MM.1S (cell line): ENCODE data around the gene ARHGEF37.

Experiments used
- EZH2 ChIP-seq: fragments of 300-600 bp; sonication (generic); optimal IDR thresholded peaks from 2 replicates; pipeline ENCODE3; 2017; ENCODE audit warnings: low read depth, mild to moderate bottlenecking, antibody characterized with exemption, low read length, mixed read lengths
- EZH2phosphoT487 ChIP-seq: fragments of 300-600 bp; sonication (generic); IDR thresholded peaks from 2 replicates; pipeline ENCODE4 v1.6.1; 2018; ENCODE audit warnings: antibody characterized with exemption, low read length
- TF ChIP-seq, protein P1 (sequence below): fragments of 300-600 bp; sonication (generic); IDR thresholded peaks from 2 replicates; pipeline ENCODE4 v1.5.1; 2016; ENCODE audit warnings: antibody characterized with exemption, low read length, mixed read lengths

- TF ChIP-seq, protein P1, sequence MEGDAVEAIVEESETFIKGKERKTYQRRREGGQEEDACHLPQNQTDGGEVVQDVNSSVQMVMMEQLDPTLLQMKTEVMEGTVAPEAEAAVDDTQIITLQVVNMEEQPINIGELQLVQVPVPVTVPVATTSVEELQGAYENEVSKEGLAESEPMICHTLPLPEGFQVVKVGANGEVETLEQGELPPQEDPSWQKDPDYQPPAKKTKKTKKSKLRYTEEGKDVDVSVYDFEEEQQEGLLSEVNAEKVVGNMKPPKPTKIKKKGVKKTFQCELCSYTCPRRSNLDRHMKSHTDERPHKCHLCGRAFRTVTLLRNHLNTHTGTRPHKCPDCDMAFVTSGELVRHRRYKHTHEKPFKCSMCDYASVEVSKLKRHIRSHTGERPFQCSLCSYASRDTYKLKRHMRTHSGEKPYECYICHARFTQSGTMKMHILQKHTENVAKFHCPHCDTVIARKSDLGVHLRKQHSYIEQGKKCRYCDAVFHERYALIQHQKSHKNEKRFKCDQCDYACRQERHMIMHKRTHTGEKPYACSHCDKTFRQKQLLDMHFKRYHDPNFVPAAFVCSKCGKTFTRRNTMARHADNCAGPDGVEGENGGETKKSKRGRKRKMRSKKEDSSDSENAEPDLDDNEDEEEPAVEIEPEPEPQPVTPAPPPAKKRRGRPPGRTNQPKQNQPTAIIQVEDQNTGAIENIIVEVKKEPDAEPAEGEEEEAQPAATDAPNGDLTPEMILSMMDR: no peak
- TF ChIP-seq EZH2phosphoT487 (no peak), EZH2 (no peak)
These were observed 47.6 kb downstream of the ARHGEF37 start for GRCh38 chr5:149628846-149629388.
